T-helper 2 cell treated with Interferon-gamma antibody and Interleukin-4, amounts not matched to agents 100 ng/mL and 5 ng/mL, for 36 hours (primary cell): ENCODE results near the gene FAM120A. TPM values are rescaled to one million over a fixed set of nuclear protein-coding genes. Genes with fewer than 3 reads are reported as not detected.

ENCODE experiments used
- intact Hi-C: fragments of 100-400 bp; cut with micrococcal nuclease; formaldehyde crosslinking; loops from one replicate; pipeline ENCODE4 v1.15.1; 2023
- total RNA-seq: library from RNA; stranded (reverse); gene quantifications from 2 replicates; pipeline ENCODE4 v1.2.3, GENCODE V29; 2022

Gene FAM120A
- total RNA-seq, 1 donor from 2014 or later = 168 TPM

GRCh38 chr9:93447655-93448054 is 3.8 kb upstream of the FAM120A start:
- intact Hi-C loops = no loop called here

DNA sequence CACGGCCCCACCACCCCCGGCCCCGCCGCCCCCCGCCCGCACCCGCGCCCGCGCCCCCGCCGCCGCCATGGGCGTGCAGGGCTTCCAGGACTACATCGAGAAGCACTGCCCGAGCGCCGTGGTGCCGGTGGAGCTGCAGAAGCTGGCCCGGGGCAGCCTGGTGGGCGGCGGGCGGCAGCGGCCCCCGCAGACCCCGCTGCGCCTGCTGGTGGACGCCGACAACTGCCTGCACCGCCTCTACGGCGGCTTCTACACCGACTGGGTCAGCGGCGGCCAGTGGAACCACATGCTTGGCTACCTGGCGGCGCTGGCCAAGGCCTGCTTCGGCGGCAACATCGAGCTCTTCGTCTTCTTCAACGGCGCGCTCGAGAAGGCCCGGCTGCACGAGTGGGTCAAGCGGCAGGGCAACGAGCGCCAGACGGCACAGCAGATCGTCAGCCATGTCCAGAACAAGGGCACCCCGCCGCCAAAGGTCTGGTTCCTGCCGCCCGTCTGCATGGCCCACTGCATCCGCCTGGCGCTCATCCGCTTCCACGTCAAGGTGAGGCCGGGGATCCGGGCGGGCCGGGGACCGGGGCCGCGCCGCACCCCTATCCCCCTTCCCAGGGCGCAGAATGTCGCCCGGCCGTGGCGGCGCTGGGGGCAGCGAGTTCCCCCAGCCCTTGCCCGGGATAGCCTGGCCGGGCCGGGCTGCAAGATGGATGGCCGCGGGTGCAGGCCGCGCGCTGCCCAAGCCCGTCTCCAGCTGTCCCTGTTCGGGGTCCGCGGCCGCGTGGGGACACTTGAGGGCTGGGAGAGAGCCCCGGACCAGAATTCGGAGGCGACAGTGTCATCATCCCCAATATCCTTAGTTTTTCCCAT is 594 bp downstream of the FAM120A start:
- intact Hi-C loops = loop anchor here (2.0 to 5.0 kb wide), 5 partner anchors 49 to 715 kb away; partner anchors contain the start of gene CARD19

- intact Hi-C loops = loop anchor here (1.0 to 5.0 kb wide), 6 partner anchors 11 to 715 kb away; partner anchors contain the start of gene CARD19
Observed at GRCh38 chr9:93452710-93453046, 1.2 kb downstream of the FAM120A start.

GRCh38 chr9:93453047-93453914 is 1.8 kb downstream of the FAM120A start, which contains the start of gene FAM120AOS:
Gene FAM120AOS, minus strand, starts transcription at chr9:93453581. Its CDS starts 872 bp downstream, at chr9:93452709.
- intact Hi-C loops = loop anchor here (1.0 to 5.0 kb wide), 6 partner anchors 10 to 714 kb away; partner anchors contain the start of gene CARD19

GRCh38 chr9:93456022-93456421 is 4.5 kb downstream of the FAM120A start:
- intact Hi-C loops = no loop called here

GRCh38 chr9:93456504-93456903 is 5.0 kb downstream of the FAM120A start:
- intact Hi-C loops = no loop called here

DNA sequence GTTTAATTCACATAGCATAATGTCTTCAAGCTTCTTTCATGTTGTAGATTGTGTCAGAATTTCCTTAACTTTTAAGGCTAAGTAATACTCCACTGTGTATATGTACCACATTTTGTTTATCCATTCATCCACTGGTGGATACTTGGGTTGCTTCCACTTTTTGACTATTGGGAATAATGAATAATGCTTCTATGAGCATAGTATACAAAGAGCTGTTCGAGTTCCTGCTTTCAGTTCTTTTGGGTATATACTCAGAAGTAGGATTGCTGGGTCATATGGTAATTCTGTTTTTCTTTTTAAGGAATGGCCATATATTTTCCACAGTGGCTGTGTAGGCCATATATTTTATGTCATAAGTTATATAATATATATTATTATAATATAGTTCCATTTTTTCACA is 5.5 kb downstream of the FAM120A start:
- intact Hi-C loops = no loop called here

DNA sequence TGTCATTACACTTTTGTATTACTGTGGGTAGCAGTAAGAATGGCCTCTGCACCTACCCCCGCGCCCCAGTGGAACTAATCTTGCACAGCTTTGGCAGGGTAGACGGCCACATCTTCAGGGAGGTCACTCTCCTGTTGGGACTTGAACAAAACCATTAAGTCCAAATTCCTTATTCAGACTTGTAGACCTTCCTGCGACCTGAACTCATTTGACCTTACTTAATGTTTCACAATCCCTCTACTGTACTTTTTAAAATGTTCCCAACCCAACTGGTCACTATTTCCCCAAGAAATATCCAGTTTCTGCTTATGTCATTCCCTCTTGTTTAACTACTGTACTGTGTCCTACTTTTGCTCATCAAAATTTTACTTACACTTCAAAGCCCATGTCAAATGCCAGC is 7.2 kb downstream of the FAM120A start:
- intact Hi-C loops = no loop called here

- intact Hi-C loops = no loop called here
Observed at GRCh38 chr9:93459432-93459847, 8.0 kb downstream of the FAM120A start.

DNA sequence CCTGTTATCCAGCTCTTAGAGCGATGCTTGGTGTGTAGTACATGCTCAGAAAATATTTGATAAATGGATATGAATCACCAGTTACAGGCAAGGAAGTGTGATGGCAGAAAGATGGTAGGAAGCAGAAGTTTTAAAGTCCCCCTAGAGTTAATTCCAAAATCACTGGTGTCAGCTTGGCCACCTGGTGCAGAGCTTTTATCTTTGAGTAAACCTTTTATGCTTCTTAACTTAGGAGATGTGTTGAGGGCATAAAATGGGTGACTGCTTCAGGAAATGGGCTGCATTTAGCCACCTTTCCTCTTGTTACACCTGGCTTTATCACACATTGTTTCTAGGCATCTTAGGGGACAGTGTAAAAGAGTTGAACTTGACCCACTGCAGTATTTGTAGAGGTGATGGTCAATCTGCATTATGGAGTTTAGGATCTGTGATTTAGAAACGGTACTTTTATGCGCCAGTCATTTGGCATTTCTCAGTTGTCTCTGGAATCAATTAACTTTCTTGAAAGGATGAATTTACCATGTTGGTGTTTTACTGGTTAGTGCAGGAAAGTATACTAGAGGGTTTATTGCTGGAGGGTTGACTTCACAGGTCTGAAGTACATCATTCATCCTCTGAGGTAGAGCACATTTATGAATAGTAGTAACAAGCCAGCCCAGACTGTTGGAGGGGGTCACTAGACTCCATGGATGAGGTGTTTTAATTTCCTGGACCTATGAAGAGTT is 9.4 kb downstream of the FAM120A start:
- intact Hi-C loops = no loop called here

- intact Hi-C loops = no loop called here
Observed at GRCh38 chr9:93461414-93461743, 9.9 kb downstream of the FAM120A start.

DNA sequence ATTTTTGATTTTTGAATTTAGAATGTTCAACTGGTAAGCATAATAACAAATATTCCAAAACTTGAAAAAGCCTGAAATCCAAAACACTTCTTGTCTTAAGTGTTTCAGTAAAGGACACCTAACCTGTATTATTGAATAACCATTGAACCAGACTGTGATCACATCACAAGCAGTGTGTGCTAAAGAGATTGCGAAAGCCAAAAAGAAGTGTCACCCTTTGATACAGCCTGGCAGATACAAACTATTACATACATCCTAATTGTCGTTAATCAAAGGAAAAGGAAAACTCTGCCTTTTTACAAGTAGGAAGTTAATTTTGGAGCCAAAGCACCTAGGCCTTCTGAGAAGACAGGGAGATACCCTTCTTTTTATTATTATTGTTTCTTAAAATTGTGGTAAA is 10.3 kb downstream of the FAM120A start:
- intact Hi-C loops = no loop called here

DNA sequence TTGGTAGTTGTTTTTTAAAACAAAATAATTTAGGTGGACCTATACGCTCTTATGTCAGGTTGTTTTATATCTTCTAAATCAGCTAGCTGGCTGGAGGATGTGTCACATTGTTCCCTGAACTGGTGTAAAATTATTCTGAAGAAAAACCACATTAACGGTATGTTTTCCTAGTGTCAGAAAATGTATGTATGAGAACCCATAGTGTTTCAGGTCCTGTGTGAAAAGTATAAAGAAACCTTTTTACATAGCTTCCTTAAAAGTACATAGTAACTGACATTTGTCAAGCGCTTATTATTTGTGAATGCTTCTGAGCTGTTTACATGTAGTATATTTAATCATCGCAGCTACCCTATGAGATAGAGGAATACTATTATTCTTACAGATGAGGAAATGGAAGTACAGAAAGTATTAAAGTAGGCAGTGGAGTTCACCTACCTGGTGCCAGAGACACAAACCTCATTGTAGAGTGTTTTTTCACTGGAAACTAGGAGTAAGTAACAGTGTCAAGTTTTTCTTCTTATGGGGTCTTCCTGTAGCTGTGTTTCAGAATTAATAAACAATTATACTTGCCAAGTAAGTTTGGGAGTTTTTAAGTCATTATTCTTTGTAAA is 12.3 kb downstream of the FAM120A start:
- intact Hi-C loops = loop anchor here (1.0 to 2.0 kb wide), 2 partner anchors 10 to 37 kb away; partner anchors contain the start of gene FAM120AOS

- intact Hi-C loops = loop anchor here (2.0 kb wide), 1 partner anchor 36 kb away; no protein-coding TSS in a partner anchor
Observed at GRCh38 chr9:93464395-93464794, 12.9 kb downstream of the FAM120A start.

DNA sequence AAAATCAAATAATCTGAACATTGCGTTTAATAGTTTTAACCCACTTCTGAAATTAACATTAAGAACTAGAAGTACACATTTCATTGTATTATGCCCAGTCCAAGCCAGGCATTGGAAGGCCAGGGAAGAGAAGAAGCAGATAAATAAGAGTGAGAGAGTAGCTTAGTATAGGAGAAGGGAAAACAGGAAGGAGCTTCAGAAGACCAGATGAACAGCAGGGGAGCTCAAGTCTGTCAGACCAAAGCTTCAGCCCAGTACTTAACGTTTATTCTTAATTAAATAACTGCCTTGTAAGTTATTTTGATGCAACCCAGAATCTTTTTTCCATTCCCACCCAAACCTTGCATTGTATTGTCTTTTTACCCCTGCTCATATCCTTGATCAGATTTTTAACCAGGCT is 13.4 kb downstream of the FAM120A start:
- intact Hi-C loops = loop anchor here (2.0 to 5.0 kb wide), 2 partner anchors 36 to 102 kb away; no protein-coding TSS in a partner anchor

DNA sequence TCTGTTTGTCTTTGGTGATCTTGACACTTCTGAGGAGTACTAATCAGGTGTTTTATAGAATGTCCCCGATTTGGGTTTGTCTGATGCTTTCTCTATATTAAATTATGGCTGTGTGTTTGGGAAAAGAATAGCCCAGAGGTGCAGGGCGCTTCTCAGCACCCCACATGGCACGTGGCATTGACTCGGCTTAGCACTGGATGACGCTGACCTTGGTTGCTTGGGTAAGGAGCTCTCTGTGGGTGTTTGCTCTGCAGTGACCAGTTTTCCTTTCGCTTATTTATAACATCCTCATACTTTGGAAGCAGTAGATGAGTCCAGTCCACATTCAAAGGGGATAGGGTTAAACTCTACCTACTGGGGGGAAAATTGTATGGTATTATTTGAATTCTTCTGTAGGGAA is 14.4 kb downstream of the FAM120A start:
- intact Hi-C loops = loop anchor here (2.0 to 5.0 kb wide), 2 partner anchors 35 to 101 kb away; no protein-coding TSS in a partner anchor

DNA sequence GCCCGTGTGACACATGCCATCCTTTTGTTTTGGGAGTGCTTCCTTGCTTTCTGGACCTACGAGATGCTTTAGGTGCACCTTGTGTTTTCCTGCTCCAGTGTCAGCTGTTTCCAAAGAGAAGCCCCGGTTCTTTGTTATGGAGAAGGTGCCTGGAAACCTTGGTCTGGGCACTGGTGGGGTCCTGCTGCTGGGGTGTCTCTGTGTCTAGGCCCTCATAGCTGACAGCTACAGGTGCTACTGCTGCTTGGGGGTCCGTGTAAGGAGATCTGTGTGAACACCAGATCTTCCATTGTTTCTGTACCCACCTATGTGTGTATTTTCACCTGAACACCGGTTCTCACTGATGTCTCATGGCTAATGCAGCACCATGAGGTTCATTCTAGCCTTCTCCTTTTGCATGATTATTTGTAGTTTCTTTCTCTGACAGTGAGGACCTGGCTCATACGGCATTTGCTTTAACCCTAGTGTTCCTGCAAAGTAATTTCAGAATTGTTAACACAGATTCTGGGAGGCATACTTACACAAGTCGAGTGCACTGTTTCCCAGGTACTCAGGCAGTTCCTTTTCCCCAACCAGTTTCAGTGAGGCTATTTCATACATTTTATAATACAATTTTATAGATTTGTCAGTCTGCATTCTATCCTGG is 15.1 kb downstream of the FAM120A start:
- intact Hi-C loops = loop anchor here (5.0 kb wide), 1 partner anchor 101 kb away; no protein-coding TSS in a partner anchor

GRCh38 chr9:93467062-93467416 is 15.6 kb downstream of the FAM120A start:
- intact Hi-C loops = loop anchor here (5.0 kb wide), 1 partner anchor 100 kb away; no protein-coding TSS in a partner anchor

DNA sequence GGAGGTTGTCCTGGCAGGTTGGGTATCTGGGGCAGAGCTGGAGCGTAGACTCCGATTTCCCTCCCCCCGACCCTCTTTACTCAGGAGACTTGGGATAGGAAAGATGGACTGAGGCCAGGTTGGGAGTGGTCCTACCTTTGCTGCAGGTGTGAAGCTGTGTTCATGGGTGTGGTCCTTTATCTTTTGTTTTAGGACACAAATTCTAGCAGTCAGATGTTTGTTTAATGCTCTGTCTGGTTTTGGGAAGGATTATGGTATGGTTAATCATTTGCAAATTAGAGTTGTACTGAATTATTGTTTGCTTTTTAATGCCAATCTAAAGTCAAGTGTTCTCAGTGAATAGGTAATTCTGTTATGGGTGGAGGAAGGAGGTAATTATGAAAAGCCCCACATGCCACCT is 16.0 kb downstream of the FAM120A start:
- intact Hi-C loops = loop anchor here (5.0 kb wide), 1 partner anchor 100 kb away; no protein-coding TSS in a partner anchor
